ENCODE measurements around the gene KIF12. TPM values are rescaled to one million over a fixed set of nuclear protein-coding genes. Genes with fewer than 3 reads are reported as not detected.

Gene KIF12
- total RNA-seq, 1 donor from 2014 or later, result 0.34 TPM

DNA sequence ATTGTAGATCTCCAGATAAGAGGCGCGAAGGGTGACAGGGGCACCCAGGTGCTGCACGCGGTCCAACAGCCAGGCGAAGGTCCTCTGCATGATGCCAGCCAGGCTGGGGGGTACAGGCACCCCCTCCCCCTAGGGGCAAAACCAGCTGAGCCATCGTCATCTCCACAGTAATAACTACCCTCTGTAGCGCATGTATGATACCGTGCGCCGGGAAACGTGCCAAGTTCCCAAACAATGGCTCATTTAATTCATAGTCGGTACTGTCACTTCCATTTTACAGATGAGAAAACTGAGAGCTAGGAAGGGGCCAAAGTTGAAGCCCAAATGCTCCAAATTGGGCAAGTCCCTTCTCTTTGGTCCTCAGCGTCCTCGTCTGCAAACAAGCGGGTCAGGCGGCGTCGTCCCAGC is 1.5 kb downstream of the KIF12 start:
- Mint-ChIP-seq H3K4me3 (ENCODE audit: unreplicated experiment) (peak overlapping the region; percentile 66), H3K9me3 (ENCODE audit: unreplicated experiment) (peaks cover 8% of the 10 kb centered on the region), H3K27me3 (ENCODE audit: low read depth, unreplicated experiment) (peaks cover 63% of the 10 kb centered on the region), H3K36me3 (ENCODE audit: low read depth, unreplicated experiment) (peaks cover 2% of the 10 kb centered on the region), H3K4me1 (ENCODE audit: low read depth, unreplicated experiment) (peaks cover 2% of the 10 kb centered on the region), H3K27ac (ENCODE audit: unreplicated experiment) (no peak overlapping the region)
- no peak overlapping the region for H3K9ac ChIP-seq (ENCODE audit: low read length)
- H3K4me1 ChIP-seq (ENCODE audit: insufficient read depth, low read length), result peaks cover 5% of the 10 kb centered on the region
- DNase-seq (ENCODE audit: low read depth), result peak; percentile 13
- peak overlapping the region; percentile 79 for H3K4me2 ChIP-seq (ENCODE audit: low read length)
- H3K27ac ChIP-seq (ENCODE audit: low read depth, low read length), result no peak overlapping the region
- TF ChIP-seq CTCF (IDR thresholded peaks at IDR 0.05; ENCODE audit: insufficient read depth, low read depth, low read length), result no peak
- no peak for TF ChIP-seq EZH2 (IDR thresholded peaks at IDR 0.05; ENCODE audit: insufficient read depth, low read length)
- no peaks in the 10 kb centered on the region for H4K20me1 ChIP-seq (ENCODE audit: insufficient read depth, low read length)
- FAIRE-seq, result no peak
- H3K36me3 ChIP-seq (ENCODE audit: insufficient read depth, low read length), result no peaks in the 10 kb centered on the region
- H3K9me3 ChIP-seq (ENCODE audit: insufficient read depth, low read depth, low read length), result peaks cover 3% of the 10 kb centered on the region
- peak overlapping the region; percentile 21 for H2AFZ ChIP-seq (ENCODE audit: low read depth, low read length)
- H3K27me3 ChIP-seq (ENCODE audit: insufficient read depth, low read length), result peaks cover 4% of the 10 kb centered on the region
- H3K4me3 ChIP-seq (ENCODE audit: insufficient read depth, low read depth, low read length), result no peak overlapping the region
- no peaks in the 10 kb centered on the region for H3K79me2 ChIP-seq (ENCODE audit: insufficient read depth, low read length)

DNA sequence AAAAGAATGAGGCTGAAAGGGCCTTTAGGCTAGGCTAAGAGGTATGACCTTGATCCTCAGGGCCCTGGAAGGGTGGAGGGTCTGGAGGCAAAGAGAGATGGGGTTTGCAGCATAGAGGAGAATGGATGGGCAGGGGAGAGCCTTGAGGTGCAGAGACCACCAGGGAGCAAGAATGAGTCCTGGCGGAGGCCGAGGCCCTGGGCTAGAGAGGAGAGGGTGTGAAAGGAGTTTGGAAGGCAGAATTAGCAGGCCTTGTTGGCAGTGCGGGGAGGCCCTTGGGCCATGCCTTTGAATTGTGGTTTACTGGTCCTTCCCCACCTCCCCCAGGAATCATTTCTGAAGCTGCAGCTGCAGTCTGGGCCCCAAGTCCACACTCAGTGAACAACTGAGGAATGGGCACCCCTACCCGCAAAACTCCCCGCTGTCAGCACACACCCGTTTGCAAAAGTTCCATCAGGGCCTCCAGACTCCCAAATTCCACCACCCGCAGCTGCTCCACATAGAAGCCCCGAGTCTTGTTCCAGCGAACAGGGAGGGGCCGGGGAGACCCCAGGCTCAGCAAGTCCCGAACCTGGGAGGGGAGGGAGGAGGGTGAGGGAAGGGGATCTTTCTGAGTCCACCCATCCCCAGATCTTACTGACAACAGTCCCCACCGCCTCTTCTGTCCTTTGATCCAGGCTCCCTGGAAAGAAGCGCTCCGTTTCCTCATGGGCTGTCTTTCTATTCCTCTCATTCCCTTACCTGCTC is 2.1 kb downstream of the KIF12 start:
- no peak for FAIRE-seq
- no peak for TF ChIP-seq CTCF (IDR thresholded peaks at IDR 0.05; ENCODE audit: insufficient read depth, low read depth, low read length)
- TF ChIP-seq EZH2 (IDR thresholded peaks at IDR 0.05; ENCODE audit: insufficient read depth, low read length), result no peak
- no peaks in the 10 kb centered on the region for H4K20me1 ChIP-seq (ENCODE audit: insufficient read depth, low read length)
- H3K4me3 ChIP-seq (ENCODE audit: insufficient read depth, low read depth, low read length), result no peak overlapping the region
- H3K4me2 ChIP-seq (ENCODE audit: low read length), result no peak overlapping the region
- no peaks in the 10 kb centered on the region for H3K36me3 ChIP-seq (ENCODE audit: insufficient read depth, low read length)
- no peak overlapping the region for H2AFZ ChIP-seq (ENCODE audit: low read depth, low read length)
- Mint-ChIP-seq H3K27me3 (ENCODE audit: low read depth, unreplicated experiment) (peaks cover 62% of the 10 kb centered on the region), H3K27ac (ENCODE audit: unreplicated experiment) (no peak overlapping the region), H3K36me3 (ENCODE audit: low read depth, unreplicated experiment) (no peaks in the 10 kb centered on the region), H3K4me3 (ENCODE audit: unreplicated experiment) (peak overlapping the region; percentile 60), H3K4me1 (ENCODE audit: low read depth, unreplicated experiment) (peaks cover 2% of the 10 kb centered on the region), H3K9me3 (ENCODE audit: unreplicated experiment) (peaks cover 5% of the 10 kb centered on the region)
- peaks cover 3% of the 10 kb centered on the region for H3K9me3 ChIP-seq (ENCODE audit: insufficient read depth, low read depth, low read length)
- DNase-seq (ENCODE audit: low read depth), result no peak
- H3K79me2 ChIP-seq (ENCODE audit: insufficient read depth, low read length), result no peaks in the 10 kb centered on the region
- H3K27ac ChIP-seq (ENCODE audit: low read depth, low read length), result no peak overlapping the region
- H3K9ac ChIP-seq (ENCODE audit: low read length), result no peak overlapping the region
- H3K4me1 ChIP-seq (ENCODE audit: insufficient read depth, low read length), result peaks cover 5% of the 10 kb centered on the region
- peaks cover 4% of the 10 kb centered on the region for H3K27me3 ChIP-seq (ENCODE audit: insufficient read depth, low read length)

DNA sequence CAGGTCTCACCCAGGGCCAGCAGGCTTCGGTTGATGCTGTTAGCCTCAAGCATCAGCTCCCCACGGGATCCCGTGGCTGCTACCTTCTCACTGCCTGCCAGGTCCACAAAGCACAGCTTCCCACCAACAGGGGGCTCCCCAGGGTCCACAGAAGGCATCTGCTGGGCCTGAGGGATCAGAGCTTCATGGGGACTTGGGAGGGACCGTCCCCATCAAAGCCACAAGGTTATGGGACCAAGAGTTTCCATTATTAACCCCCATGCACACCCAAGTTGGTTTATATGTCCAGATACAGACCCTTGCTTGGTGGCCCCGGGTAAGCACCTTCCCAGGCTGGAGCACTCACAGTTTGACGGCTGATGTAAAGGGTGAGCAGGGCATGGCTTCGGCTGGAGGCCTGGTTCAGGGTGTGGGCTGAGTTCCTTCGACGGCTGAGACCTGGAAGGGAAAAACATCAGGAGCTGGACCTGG is 3.0 kb downstream of the KIF12 start:
- H3K27ac Mint-ChIP-seq (ENCODE audit: unreplicated experiment), result no peak overlapping the region
- no peak overlapping the region for H3K4me3 ChIP-seq (ENCODE audit: insufficient read depth, low read depth, low read length)
- H3K4me1 Mint-ChIP-seq (ENCODE audit: low read depth, unreplicated experiment), result peaks cover 2% of the 10 kb centered on the region
- no peak overlapping the region for H2AFZ ChIP-seq (ENCODE audit: low read depth, low read length)
- no peaks in the 10 kb centered on the region for H3K9me3 ChIP-seq (ENCODE audit: insufficient read depth, low read depth, low read length)
- FAIRE-seq, result no peak
- DNase-seq (ENCODE audit: low read depth), result no peak
- H3K27me3 Mint-ChIP-seq (ENCODE audit: low read depth, unreplicated experiment), result peaks cover 64% of the 10 kb centered on the region
- H3K27ac ChIP-seq (ENCODE audit: low read depth, low read length), result no peak overlapping the region
- H3K27me3 ChIP-seq (ENCODE audit: insufficient read depth, low read length), result peaks cover 4% of the 10 kb centered on the region
- no peaks in the 10 kb centered on the region for H4K20me1 ChIP-seq (ENCODE audit: insufficient read depth, low read length)
- no peak overlapping the region for H3K9ac ChIP-seq (ENCODE audit: low read length)
- no peaks in the 10 kb centered on the region for H3K36me3 ChIP-seq (ENCODE audit: insufficient read depth, low read length)
- H3K4me2 ChIP-seq (ENCODE audit: low read length), result no peak overlapping the region
- H3K4me1 ChIP-seq (ENCODE audit: insufficient read depth, low read length), result peaks cover 5% of the 10 kb centered on the region
- no peak overlapping the region for H3K4me3 Mint-ChIP-seq (ENCODE audit: unreplicated experiment)
- H3K9me3 Mint-ChIP-seq (ENCODE audit: unreplicated experiment), result peaks cover 5% of the 10 kb centered on the region
- TF ChIP-seq CTCF (IDR thresholded peaks at IDR 0.05; ENCODE audit: insufficient read depth, low read depth, low read length) (no peak), EZH2 (IDR thresholded peaks at IDR 0.05; ENCODE audit: insufficient read depth, low read length) (no peak)
- H3K79me2 ChIP-seq (ENCODE audit: insufficient read depth, low read length), result no peaks in the 10 kb centered on the region
- no peaks in the 10 kb centered on the region for H3K36me3 Mint-ChIP-seq (ENCODE audit: low read depth, unreplicated experiment)

Data from astrocyte (in vitro differentiated cells and primary cell).